HFFc6 (cell line): ENCODE results near the gene PADI4. TPM values are rescaled to one million over a fixed set of nuclear protein-coding genes. Genes with fewer than 3 reads are reported as not detected.

Experiments
- DNase-seq: peaks from one replicate; pipeline ENCODE4 v3.0.0-alpha.2; 2018
- H3K27ac Mint-ChIP-seq: 2 replicates; pipeline ENCODE4 v1.8.0; 2020; ENCODE audit warnings: mild to moderate bottlenecking, mixed read lengths
- H3K27me3 Mint-ChIP-seq: 2 replicates; pipeline ENCODE4 v1.8.0; 2021; ENCODE audit warnings: mild to moderate bottlenecking, moderate library complexity, mixed read lengths; ENCODE audit not compliant: insufficient read depth
- H3K36me3 Mint-ChIP-seq: 2 replicates; pipeline ENCODE4 v1.8.0; 2021; ENCODE audit warnings: low read depth, mixed read lengths
- H3K4me1 Mint-ChIP-seq: 2 replicates; pipeline ENCODE4 v1.8.0; 2020; ENCODE audit warnings: low read depth, mixed read lengths
- H3K4me3 Mint-ChIP-seq: 2 replicates; pipeline ENCODE4 v1.8.0; 2020; ENCODE audit warnings: mild to moderate bottlenecking, moderate library complexity, mixed read lengths
- H3K9me3 Mint-ChIP-seq: 2 replicates; pipeline ENCODE4 v1.8.0; 2020; ENCODE audit warnings: mild to moderate bottlenecking, mixed read lengths
- total RNA-seq, 6 experiments: library from RNA; stranded (reverse); fragmentation: NEBNext Ultra II Directional; extraction: Animal tissue kit (Norgen Biotek cat#: 25700); gene quantifications; 2 replicates in 1 of 6; 3 replicates in 5 of 6; pipeline ENCODE4 v1.2.3, GENCODE V29; 2021
- TF ChIP-seq, protein P1 (sequence below): fragments of 200-600 bp; sonication (generic); IDR thresholded peaks from 2 replicates; pipeline ENCODE4 v1.5.0; 2021; ENCODE audit warnings: antibody characterized with exemption, mild to moderate bottlenecking

Gene PADI4
- total RNA-seq, 6 experiments from 2014 or later = not detected

DNA sequence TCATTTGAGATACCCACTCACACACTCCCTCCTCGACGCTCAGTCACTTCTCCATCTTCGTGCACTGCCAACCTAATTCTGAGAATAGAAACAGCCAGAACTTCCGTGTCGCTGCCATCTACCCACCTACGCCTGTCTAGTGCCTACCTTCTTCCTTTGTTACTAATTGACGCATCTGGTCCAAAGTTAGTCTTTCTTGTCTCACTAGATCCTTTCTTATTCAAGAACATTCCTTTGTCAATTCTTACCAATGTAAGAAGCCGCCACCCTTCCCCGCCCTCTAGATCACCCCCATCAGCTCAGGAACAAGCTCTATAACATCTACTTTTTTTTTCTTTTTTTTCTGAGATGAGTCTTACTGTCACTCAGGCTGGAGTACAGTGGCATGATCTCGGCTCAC, 67.7 kb downstream of the PADI4 start:
- H3K27ac Mint-ChIP-seq = no peak overlapping the region
- H3K36me3 Mint-ChIP-seq = no peaks in the 10 kb centered on the region
- no peak for DNase-seq
- no peaks in the 10 kb centered on the region for H3K9me3 Mint-ChIP-seq
- H3K27me3 Mint-ChIP-seq = peaks cover 37% of the 10 kb centered on the region
- H3K4me1 Mint-ChIP-seq = no peaks in the 10 kb centered on the region
- H3K4me3 Mint-ChIP-seq = no peak overlapping the region
- TF ChIP-seq, protein P1, sequence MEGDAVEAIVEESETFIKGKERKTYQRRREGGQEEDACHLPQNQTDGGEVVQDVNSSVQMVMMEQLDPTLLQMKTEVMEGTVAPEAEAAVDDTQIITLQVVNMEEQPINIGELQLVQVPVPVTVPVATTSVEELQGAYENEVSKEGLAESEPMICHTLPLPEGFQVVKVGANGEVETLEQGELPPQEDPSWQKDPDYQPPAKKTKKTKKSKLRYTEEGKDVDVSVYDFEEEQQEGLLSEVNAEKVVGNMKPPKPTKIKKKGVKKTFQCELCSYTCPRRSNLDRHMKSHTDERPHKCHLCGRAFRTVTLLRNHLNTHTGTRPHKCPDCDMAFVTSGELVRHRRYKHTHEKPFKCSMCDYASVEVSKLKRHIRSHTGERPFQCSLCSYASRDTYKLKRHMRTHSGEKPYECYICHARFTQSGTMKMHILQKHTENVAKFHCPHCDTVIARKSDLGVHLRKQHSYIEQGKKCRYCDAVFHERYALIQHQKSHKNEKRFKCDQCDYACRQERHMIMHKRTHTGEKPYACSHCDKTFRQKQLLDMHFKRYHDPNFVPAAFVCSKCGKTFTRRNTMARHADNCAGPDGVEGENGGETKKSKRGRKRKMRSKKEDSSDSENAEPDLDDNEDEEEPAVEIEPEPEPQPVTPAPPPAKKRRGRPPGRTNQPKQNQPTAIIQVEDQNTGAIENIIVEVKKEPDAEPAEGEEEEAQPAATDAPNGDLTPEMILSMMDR = no peak

DNA sequence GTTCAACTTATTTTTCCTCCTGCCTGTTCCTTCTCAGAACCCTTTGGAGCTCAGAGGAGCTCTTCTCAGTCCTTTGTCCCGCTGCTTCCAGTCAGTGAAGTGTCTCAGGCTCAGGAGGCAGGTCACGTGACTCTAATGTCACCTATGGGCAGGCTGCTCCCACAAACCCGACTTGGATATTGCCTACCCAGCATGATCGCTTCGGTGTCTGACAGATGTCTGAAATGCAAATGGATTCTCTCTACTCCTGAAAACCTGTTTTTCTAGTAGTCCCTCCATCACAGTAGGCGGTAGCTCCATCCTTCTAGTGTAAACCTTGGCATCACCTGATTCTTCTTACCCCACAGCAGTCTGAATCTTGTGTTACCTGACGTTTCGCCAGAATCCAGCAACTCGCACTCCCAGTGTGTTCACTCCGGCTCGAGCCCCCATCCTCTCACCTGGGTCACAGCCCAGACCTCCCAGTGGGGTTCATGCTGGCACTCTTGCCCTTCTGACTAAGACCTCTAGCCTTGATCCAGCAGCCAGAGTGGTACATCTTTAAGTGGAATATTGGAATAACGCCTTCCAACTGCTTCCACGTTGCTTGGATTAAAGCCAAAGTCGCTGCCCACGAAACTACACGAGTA, 69.4 kb downstream of the PADI4 start:
- DNase-seq = no peak
- TF ChIP-seq, protein P1 = no peak
- no peak overlapping the region for H3K4me3 Mint-ChIP-seq

DNA sequence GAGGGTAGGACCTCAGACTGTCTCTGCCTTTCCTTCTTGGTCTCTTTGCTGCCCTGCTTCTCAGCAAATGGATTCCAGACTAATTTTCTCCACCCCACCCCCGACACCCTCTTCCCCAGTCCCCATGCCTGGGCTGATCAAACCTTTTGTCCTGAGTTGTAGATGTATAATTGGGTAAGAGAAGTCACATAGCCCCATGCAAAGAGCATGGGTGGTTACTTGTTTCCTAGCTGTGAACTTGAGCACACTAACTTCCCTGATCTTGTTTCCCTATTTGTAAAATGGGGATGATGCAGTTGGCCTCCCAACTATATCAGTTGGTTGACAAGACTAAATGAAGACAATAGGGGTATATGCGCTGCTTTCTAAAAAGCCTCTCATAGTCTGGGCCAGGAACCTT, 73.2 kb downstream of the PADI4 start:
- DNase-seq = no peak
- Mint-ChIP-seq H3K27me3 (peaks cover 60% of the 10 kb centered on the region), H3K4me1 (no peaks in the 10 kb centered on the region), H3K4me3 (no peak overlapping the region), H3K27ac (no peak overlapping the region), H3K36me3 (no peaks in the 10 kb centered on the region), H3K9me3 (no peaks in the 10 kb centered on the region)
- TF ChIP-seq, protein P1 = no peak

More for the DNA sequence above, 69.4 kb downstream of the PADI4 start:
- Mint-ChIP-seq H3K9me3 (no peaks in the 10 kb centered on the region), H3K27me3 (peaks cover 55% of the 10 kb centered on the region), H3K4me1 (no peaks in the 10 kb centered on the region), H3K36me3 (no peaks in the 10 kb centered on the region), H3K27ac (no peak overlapping the region)

DNA sequence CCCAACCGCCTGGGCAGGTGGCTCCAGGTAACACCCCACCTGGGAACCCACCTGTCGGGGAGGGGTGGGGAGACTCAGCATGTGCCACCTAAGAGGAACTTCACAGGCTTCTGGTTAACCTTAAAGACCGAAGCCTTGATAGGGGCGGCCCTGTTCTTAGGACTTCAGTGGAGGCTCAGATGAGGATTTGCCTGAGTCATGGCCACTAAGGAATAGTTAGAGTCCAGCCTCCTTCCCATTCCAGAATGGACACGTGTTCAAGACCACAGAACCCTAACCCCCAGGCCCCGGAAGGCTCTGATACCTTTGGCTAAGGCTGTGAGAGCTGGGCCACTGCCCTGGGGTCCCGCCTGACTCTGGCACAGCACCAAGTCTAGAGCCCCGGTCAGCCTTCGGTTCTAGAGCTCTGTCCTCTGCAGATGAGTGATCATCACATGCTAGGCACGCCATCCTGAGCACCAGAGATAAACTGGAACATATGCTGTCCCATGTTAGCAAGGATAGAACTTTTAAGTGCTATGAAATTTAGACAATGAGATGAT, 84.3 kb downstream of the PADI4 start:
- no peaks in the 10 kb centered on the region for H3K36me3 Mint-ChIP-seq
- H3K4me3 Mint-ChIP-seq = no peak overlapping the region
- peaks cover 52% of the 10 kb centered on the region for H3K27me3 Mint-ChIP-seq
- H3K4me1 Mint-ChIP-seq = no peaks in the 10 kb centered on the region
- no peak overlapping the region for H3K27ac Mint-ChIP-seq
- TF ChIP-seq, protein P1 = no peak
- DNase-seq = no peak
- no peaks in the 10 kb centered on the region for H3K9me3 Mint-ChIP-seq

DNA sequence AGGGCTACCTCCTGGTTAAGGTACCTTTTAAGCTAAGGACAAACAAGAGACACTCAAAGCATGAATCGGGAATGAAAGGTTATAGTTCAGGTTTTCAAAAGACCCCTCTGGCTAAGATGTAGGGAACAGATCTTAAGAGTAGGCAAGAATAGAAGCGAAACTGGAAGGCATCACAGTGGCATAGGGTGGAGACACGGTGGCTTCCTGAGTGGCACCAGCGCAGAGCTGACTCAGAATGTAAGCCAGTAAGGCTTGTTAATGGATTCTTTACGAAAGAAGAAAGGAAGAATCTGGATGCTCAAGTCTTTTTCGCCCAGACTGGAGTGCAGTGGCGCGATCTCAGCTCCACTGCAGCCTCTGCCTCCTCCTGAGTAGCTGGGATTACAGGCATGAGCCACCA, 85.2 kb downstream of the PADI4 start:
- H3K9me3 Mint-ChIP-seq = no peaks in the 10 kb centered on the region
- TF ChIP-seq, protein P1 = no peak
- no peak for DNase-seq
- H3K4me1 Mint-ChIP-seq = no peaks in the 10 kb centered on the region
- no peak overlapping the region for H3K27ac Mint-ChIP-seq
- H3K4me3 Mint-ChIP-seq = no peak overlapping the region
- H3K27me3 Mint-ChIP-seq = peaks cover 44% of the 10 kb centered on the region
- no peaks in the 10 kb centered on the region for H3K36me3 Mint-ChIP-seq
